Glomerular endothelial cell (primary cell): ENCODE data around the gene TNFRSF25. TPM values are rescaled to one million over a fixed set of nuclear protein-coding genes. Genes with fewer than 3 reads are reported as not detected.
"Not testable (repeated sequence)": the region's sequence is repeated elsewhere in the genome, so short reads cannot be mapped to it uniquely, and the experiment has no call there.

Experiments used
- DNase-seq: peaks from one replicate; pipeline ENCODE4 v3.0.0-alpha.2; 2011; ENCODE audit warnings: low read depth, low spot score; ENCODE audit errors: extremely low read depth
- total RNA-seq: library from RNA; depleted of rRNA; stranded (reverse); fragments of >200 nt; gene quantifications from 2 replicates; pipeline ENCODE4 v1.2.3, GENCODE V29; 2015

TNFRSF25 gene
- total RNA-seq, 1 donor from 2014 or later: 57.9 TPM

DNA sequence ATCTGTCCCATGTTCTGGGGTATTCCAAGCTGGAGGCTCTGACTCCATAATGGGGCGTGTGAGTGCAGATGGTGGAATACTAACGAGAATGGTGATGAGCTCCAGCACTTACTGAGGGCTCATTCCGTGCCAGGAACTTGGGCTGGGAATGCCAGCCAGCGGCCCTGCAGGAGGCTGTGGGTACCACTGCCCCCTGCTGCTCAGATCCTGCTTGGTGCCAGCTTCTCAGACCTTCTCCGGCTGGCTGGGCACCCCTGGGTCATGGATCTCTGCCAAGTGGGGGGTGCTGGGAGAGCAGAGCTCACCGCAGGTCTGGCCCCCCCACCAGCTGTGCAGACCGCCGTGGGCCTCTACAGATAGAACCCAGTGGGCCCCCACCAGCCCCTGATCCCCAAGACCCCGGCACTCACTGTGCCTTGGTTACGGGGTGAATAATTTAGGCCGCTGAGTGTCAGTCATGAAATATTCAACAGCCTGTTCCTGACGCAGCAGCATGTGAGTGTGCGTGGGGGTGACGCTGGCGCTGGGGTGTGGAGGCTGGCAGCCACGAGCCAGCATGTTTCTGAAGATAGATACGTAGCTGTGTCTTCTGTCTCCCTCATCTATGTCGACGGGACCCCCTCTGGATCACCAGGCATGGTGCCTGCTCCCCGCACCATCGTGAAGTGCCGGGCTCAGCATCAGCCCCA, 28.8 kb downstream of the TNFRSF25 start:
- DNase-seq: not testable (repeated sequence)

DNA sequence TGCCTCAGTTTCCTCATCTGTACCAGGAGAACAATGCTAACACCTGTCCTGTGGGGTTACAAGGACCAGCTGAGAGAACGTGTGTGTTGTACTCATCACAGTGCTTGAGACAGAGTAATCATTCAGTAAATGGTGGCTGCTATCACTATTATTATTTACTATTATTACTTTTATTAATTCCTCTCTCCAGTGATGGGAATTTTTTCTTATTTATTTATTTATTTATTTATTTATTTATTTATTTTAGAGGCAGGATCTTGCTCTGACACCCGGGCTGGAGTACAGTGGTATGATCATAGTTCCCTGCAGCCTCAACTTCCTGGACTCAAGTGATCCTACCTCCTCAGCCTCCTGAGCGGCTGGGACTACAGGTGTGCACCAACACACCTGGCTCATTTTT, 29.7 kb downstream of the TNFRSF25 start:
- not testable (repeated sequence) for DNase-seq

GRCh38 chr1:6435547-6435946, 30.4 kb downstream of the TNFRSF25 start:
- no peak for DNase-seq

DNA sequence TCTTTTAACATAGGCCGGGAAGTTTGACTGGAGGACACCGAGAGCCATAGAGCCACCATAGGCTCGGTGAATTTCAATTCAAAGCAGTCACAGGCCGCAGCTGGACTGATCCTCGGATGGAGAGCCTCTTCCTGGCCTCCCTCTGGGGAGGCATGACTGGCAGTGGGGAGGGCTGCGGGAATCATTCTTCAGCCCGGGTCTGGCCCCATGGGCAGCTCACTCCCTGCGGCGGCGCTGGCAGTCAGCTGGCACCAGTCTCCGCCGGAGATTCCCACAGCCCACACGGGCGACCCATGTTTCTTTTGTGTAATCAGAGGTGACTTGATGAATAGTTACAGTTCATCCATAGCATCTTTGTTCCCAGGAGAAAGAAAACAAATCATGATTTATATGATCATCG, 30.8 kb downstream of the TNFRSF25 start:
- no peak for DNase-seq

- no peak for DNase-seq
These were observed 31.8 kb downstream of the TNFRSF25 start for GRCh38 chr1:6434186-6434585.

DNA sequence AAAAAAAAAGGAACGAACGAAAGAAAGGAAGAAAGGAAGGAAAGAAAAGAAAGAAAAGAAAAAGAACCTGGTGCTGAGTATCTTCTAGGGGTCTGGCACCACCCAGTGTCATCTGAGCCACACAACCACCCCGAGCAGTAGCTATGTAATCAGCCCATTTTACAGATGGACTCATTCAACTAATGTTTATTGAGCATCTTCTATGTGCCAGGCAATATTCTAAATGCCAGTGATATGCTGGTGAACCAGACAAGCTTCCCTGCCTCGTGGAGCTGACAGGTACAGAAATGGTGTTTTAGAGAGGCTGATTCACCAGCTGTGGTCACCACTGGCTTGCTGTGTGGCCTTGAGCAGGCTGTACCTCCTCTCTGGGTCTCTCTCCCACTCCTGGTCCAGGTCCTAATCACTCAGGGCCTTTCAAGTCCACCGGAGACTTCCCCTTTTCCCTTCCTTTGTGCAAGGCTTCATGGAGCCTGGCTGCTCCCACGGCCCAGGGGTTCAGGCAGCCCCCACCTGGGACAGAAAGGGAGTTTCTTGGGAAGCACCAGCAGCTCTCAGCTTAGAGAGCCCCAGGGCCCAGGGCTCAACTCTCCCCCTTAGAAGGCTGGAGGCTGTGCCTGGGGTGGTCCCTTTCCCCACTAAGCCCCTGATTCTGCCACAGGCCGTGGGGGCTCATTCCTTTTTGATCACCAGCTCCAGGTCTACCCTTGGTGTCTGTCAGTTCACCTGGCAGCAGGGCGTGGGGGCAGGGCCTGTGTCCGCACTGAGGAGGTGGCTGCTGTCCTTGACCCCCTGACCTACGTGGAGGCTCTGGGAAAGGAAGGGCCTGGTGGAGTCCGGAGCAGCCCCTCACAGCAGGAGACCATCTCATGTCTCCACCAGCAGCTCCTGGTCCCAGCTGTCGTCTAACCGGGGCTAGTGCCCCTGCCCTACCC, 34.1 kb downstream of the TNFRSF25 start:
- DNase-seq: not testable (repeated sequence)

GRCh38 chr1:6429660-6430411, 36.1 kb downstream of the TNFRSF25 start:
- not testable (repeated sequence) for DNase-seq

GRCh38 chr1:6428453-6428852, 37.5 kb downstream of the TNFRSF25 start:
- DNase-seq: not testable (repeated sequence)

- DNase-seq: no peak
These were observed 38.3 kb downstream of the TNFRSF25 start for GRCh38 chr1:6427441-6428390.

- DNase-seq: no peak
These were observed 39.0 kb downstream of the TNFRSF25 start for GRCh38 chr1:6426972-6427350.

- no peak for DNase-seq
These were observed 39.5 kb downstream of the TNFRSF25 start for GRCh38 chr1:6426277-6426971.

DNA sequence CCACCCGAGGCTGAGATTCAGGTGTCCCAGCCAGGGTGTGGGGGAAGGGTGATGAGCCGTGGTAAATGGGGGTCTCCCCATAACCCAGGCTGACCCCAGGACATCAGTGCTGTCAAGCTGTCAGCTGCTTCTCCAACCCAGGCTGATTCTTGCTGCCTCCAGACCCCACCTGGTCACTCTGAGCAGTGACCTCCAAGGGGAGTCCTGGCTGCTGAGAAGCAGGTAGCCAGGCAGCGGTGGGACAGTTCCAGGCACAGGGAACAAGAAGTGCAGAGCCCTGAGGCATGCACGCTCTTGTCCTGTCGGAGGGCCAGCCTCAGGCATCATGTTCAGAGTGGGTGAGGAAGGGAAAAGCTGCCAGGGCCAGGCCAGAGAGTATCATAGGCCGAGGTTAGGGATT, 40.3 kb downstream of the TNFRSF25 start:
- DNase-seq: no peak

DNA sequence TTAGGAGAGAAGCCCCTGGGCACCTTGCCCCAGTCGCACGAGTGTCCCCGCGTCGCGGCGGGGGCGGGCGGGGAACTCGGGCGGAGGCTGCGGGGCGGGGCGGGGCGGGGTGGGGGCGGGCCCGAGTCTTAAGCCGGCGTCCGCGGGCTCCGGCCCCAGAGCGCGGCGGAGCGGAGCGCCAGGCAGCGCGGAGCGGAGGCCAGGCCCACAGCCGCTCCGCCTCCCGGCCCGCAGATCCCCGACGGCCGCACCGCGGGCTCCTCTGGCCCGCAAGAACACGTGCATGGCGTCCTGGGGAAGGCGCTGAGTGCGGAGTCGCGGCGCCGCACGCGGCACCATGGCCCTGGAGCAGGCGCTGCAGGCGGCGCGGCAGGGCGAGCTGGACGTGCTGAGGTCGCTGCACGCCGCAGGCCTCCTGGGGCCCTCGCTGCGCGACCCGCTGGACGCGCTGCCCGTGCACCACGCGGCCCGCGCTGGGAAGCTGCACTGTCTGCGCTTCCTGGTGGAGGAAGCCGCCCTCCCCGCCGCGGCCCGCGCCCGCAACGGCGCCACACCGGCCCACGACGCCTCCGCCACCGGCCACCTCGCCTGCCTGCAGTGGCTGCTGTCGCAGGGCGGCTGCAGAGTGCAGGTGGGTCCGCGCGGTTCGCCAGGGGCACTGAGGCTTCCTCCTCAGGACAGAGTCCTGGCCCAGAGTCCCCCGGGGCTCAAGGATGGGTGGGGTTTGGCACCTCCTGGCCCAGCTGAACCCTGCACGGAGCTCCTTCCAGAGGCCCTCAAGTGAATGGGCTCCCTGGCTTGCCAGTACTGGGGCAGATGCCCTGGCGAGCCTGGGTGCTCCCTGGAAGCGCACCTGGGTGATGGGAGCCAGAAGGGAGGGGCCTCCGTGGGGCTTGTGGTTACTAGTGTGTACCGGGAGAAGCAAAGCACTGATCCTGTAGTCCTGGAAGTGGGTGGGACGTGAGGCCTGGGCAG, 41.1 kb downstream of the TNFRSF25 start, which contains the start of gene ESPN:
TSS of gene ESPN (plus strand) at position 158 of the 975 bp plus-strand sequence. CDS start at position 338, 180 bp downstream.
- no peak for DNase-seq

GRCh38 chr1:6424000-6424565, 41.9 kb downstream of the TNFRSF25 start:
- DNase-seq: no peak

- DNase-seq: no peak
These were observed 42.5 kb downstream of the TNFRSF25 start for GRCh38 chr1:6423321-6423999.

DNA sequence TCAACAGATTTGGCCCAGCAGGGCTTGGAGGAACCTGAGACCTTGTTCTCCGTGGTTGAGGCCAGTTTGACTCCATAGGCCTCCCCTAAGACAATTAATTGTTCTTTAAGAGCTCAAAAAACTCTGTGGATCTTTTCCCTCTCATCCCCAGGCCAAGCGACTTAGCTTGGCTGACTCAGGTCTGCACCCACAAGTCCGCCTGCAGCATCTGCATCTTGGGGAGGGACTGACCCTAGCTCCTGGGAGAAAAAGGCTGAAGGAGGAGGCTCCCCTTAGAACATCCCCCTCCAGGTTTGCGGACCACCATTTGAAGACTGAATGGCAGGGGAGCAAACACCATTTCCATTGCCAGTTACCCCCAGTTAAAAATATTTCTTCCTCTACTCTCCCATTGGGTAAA, 44.7 kb downstream of the TNFRSF25 start:
- DNase-seq: no peak

DNA sequence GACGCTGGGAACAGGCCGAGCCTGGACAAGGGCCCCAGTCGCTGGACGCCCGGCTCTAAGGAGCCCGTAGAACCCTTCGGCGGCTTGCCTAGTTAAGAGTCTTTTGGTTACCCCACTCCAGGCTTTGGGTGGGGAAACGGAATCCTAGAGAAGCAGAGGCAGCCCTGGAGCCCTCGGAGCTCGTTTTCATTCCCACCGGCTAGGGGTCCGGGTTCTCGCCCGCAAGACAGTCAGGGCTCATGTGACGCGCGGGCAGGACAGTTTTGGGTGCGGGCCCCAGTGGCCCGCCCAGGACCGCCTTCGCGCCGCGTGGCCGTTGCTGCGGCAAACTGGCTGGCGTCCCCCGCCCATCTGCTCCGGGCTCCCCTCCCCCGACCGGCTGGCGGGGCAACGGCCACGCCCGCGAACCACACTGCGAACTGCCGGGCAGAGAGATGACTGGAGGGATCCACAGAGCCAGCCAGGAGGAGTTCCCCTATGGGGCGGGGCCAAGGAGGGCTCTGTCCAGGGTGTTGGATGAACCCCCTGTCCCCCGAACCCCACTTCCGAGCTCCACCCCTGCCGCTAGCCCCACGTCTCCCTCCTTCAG, 45.4 kb downstream of the TNFRSF25 start:
- DNase-seq: no peak
